ENCODE results near the gene VANGL2.

VANGL2 gene

GRCh38 chr1:160400223-160400645 lies at the start of gene VANGL2:
TSS of gene VANGL2 (plus strand) at chr1:160400564. CDS start at chr1:160415838, 15,274 bp downstream.
- FAIRE-seq (no peak), DNase-seq (ENCODE audit: insufficient read length, low spot score) (peak; percentile 73)

- DNase-seq (ENCODE audit: insufficient read length, low spot score) (no peak), FAIRE-seq (no peak)
Observed at GRCh38 chr1:160351629-160352028, 48.7 kb upstream of the VANGL2 start.

GRCh38 chr1:160352555-160352954 lies 47.8 kb upstream of the VANGL2 start:
- FAIRE-seq (no peak), DNase-seq (ENCODE audit: insufficient read length, low spot score) (no peak)

GRCh38 chr1:160353223-160353622 lies 47.1 kb upstream of the VANGL2 start:
- no peak for FAIRE-seq
- no peak for DNase-seq (ENCODE audit: insufficient read length, low spot score)

GRCh38 chr1:160354388-160354985 lies 45.9 kb upstream of the VANGL2 start:
- no peak for FAIRE-seq
- DNase-seq (ENCODE audit: insufficient read length, low spot score) = no peak

- DNase-seq (ENCODE audit: insufficient read length, low spot score) (no peak), FAIRE-seq (no peak)
Observed at GRCh38 chr1:160357286-160358002, 42.9 kb upstream of the VANGL2 start.

- FAIRE-seq (no peak), DNase-seq (ENCODE audit: insufficient read length, low spot score) (no peak)
Observed at GRCh38 chr1:160358073-160358472, 42.3 kb upstream of the VANGL2 start.

- no peak for DNase-seq (ENCODE audit: insufficient read length, low spot score)
Observed at GRCh38 chr1:160359559-160360226, 40.7 kb upstream of the VANGL2 start.

GRCh38 chr1:160360227-160360695 lies 40.1 kb upstream of the VANGL2 start:
- FAIRE-seq (no peak), DNase-seq (ENCODE audit: insufficient read length, low spot score) (no peak)

More at GRCh38 chr1:160359559-160360226, 40.7 kb upstream of the VANGL2 start:
- FAIRE-seq = no peak

GRCh38 chr1:160361199-160361598 lies 39.2 kb upstream of the VANGL2 start:
- no peak for FAIRE-seq
- no peak for DNase-seq (ENCODE audit: insufficient read length, low spot score)

GRCh38 chr1:160361814-160362167 lies 38.6 kb upstream of the VANGL2 start:
- FAIRE-seq = no peak

GRCh38 chr1:160362168-160362957 lies 38.0 kb upstream of the VANGL2 start:
- no peak for FAIRE-seq
- DNase-seq (ENCODE audit: insufficient read length, low spot score) = no peak

More at GRCh38 chr1:160361814-160362167, 38.6 kb upstream of the VANGL2 start:
- DNase-seq (ENCODE audit: insufficient read length, low spot score) = no peak

- DNase-seq (ENCODE audit: insufficient read length, low spot score) = no peak
- no peak for FAIRE-seq
Observed at GRCh38 chr1:160363010-160363409, 37.4 kb upstream of the VANGL2 start.

GRCh38 chr1:160363951-160364735 lies 36.2 kb upstream of the VANGL2 start:
- no peak for DNase-seq (ENCODE audit: insufficient read length, low spot score)
- FAIRE-seq = no peak

GRCh38 chr1:160365325-160365724 lies 35.0 kb upstream of the VANGL2 start:
- no peak for DNase-seq (ENCODE audit: insufficient read length, low spot score)
- no peak for FAIRE-seq

- FAIRE-seq (no peak), DNase-seq (ENCODE audit: insufficient read length, low spot score) (no peak)
Observed at GRCh38 chr1:160366731-160367515, 33.4 kb upstream of the VANGL2 start, which contains the start of gene NHLH1. TSS of gene NHLH1 (plus strand) at chr1:160367071. CDS start at chr1:160370732, 3,661 bp downstream.

GRCh38 chr1:160367516-160367900 lies 32.9 kb upstream of the VANGL2 start:
- no peak for DNase-seq (ENCODE audit: insufficient read length, low spot score)
- FAIRE-seq = no peak

GRCh38 chr1:160367934-160368923 lies 32.1 kb upstream of the VANGL2 start:
- FAIRE-seq (no peak), DNase-seq (ENCODE audit: insufficient read length, low spot score) (no peak)
